Ishikawa (cell line): ENCODE data around the gene FAAP100.

ENCODE experiments used
- CEBPB ChIP-seq: IDR thresholded peaks from 2 replicates; pipeline ENCODE4 v1.6.1; 2012
- MAX ChIP-seq: IDR thresholded peaks from 2 replicates; pipeline ENCODE4 v1.6.1; 2012
- RAD21 ChIP-seq: IDR thresholded peaks from 2 replicates; pipeline ENCODE4 v1.6.1; 2012; ENCODE audit warnings: low read depth
- TAF1 ChIP-seq: IDR thresholded peaks from 2 replicates; pipeline ENCODE4 v1.6.1; 2012; ENCODE audit warnings: low read depth, mild to moderate bottlenecking
- TCF12 ChIP-seq: IDR thresholded peaks from 2 replicates; pipeline ENCODE4 v1.6.1; 2012; ENCODE audit warnings: low read depth
- TEAD4 ChIP-seq: IDR thresholded peaks from 2 replicates; pipeline ENCODE4 v1.6.1; 2012
- TF ChIP-seq, protein P1 (sequence below): IDR thresholded peaks from 2 replicates; pipeline ENCODE4 v1.6.1; 2012; ENCODE audit warnings: low read depth, mild to moderate bottlenecking

DNA sequence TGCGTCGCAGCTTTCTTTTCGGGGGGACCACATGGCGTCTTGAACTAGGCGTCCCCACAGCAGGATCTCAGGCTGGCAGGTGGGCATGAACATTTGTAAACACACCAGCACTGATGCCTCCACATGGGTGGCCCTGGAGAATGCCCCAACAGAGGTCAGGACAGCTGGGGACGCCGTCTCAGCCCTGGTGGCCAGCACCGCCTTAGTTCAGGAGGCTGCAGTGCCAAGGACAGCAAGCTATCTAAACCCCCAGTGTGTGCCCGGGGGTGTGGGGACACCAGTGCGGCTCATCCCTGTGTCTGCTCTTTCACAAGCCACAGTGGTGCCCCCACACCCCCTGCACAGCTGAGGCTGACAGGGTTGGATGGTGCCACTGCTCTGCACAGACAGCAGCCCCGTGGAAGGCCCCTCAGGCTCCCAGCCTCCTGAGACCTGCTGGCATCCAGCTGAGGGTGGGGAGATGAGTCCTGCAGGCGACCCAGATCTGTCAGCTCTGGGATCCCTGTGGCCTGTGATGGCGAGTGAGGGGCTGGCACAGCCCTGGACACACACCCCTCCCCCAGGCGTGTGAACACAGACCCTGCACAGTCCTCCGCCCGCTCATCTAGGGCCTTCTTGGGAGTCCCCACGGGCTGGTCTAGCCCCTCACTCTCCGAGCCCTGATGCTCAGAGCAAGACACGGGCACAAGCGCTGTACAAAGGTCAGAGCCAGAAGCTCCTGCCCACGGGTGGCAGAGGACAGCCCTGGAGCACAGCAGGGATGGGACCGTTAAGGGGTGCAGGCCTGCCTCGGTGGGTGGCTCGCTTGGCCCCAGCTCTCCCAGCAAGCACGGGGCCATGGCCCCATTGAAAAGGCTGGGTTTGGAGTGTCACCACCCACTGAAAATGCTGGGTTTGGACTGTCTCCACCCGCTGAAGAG, 13.2 kb downstream of the FAAP100 start:
- no peak for TF ChIP-seq MAX
- TF ChIP-seq, protein P1, sequence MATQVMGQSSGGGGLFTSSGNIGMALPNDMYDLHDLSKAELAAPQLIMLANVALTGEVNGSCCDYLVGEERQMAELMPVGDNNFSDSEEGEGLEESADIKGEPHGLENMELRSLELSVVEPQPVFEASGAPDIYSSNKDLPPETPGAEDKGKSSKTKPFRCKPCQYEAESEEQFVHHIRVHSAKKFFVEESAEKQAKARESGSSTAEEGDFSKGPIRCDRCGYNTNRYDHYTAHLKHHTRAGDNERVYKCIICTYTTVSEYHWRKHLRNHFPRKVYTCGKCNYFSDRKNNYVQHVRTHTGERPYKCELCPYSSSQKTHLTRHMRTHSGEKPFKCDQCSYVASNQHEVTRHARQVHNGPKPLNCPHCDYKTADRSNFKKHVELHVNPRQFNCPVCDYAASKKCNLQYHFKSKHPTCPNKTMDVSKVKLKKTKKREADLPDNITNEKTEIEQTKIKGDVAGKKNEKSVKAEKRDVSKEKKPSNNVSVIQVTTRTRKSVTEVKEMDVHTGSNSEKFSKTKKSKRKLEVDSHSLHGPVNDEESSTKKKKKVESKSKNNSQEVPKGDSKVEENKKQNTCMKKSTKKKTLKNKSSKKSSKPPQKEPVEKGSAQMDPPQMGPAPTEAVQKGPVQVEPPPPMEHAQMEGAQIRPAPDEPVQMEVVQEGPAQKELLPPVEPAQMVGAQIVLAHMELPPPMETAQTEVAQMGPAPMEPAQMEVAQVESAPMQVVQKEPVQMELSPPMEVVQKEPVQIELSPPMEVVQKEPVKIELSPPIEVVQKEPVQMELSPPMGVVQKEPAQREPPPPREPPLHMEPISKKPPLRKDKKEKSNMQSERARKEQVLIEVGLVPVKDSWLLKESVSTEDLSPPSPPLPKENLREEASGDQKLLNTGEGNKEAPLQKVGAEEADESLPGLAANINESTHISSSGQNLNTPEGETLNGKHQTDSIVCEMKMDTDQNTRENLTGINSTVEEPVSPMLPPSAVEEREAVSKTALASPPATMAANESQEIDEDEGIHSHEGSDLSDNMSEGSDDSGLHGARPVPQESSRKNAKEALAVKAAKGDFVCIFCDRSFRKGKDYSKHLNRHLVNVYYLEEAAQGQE: no peak
- TF ChIP-seq TCF12: no peak
- no peak for TF ChIP-seq CEBPB
- no peak for TF ChIP-seq RAD21
- TF ChIP-seq TAF1: no peak
- no peak for TF ChIP-seq TEAD4
